K562 (cell line): ENCODE data around the gene TRIM33. TPM values are rescaled to one million over a fixed set of nuclear protein-coding genes. Genes with fewer than 3 reads are reported as not detected.
A peak's percentile ranks its signal among the peaks of the same experiment; 100 is the strongest.

Source experiments
- ATAC-seq: fragments of 200-7000 bp; cut with Tn5 transposase; 3 replicates; pipeline ENCODE4 v1.9.1; 2020; ENCODE audit warnings: moderate library complexity
- BruUV-seq: library from RNA; stranded (reverse); fragments of 400-500 nt; replicated peaks from 2 replicates; lab custom pipeline; 2021; lab: Mats Ljungman, UMichigan
- CTCF ChIA-PET: fragments of 300-600 bp; formaldehyde crosslinking; extraction: SDS; loops from one replicate; lab custom pipeline; 2021; ENCODE audit warnings: low intra/inter-chr PET ratio; lab: Yijun Ruan, JAX
- POLR2A ChIA-PET: fragments of 300-600, 350-650 bp; sonication (Branson Sonifier 250); formaldehyde crosslinking; extraction: SDS; loops from one replicate; lab custom pipeline; 2021; ENCODE audit warnings: antibody characterized with exemption, inconsistent platforms; lab: Yijun Ruan, JAX
- DNase-seq, 4 experiments: peaks; one replicate each; pipeline versions ENCODE4 v3.0.0 to v3.0.0-alpha.2; 2011 to 2018; ENCODE audit warnings: low spot score in 3 of 4, mixed read lengths in 3 of 4; ENCODE audit errors: extremely low read depth in 1 of 4
- FAIRE-seq: peaks from 2 replicates; lab custom pipeline; 2011; peaks lifted over from hg19 to GRCh38; lab: Jason Lieb, UNC
- H2AFZ ChIP-seq: 2 replicates; pipeline ENCODE4 v1.6.0; 2011; ENCODE audit warnings: low read depth, low read length, control low read depth, inconsistent platforms
- H3K27ac ChIP-seq: fragments of 200-600 bp; 3 replicates; pipeline ENCODE4 v1.8.0; 2011; ENCODE audit warnings: low read depth, mild to moderate bottlenecking, control low read depth, inconsistent platforms, low read length, moderate library complexity, mixed read lengths; ENCODE audit errors: extremely low read depth
- H3K27me3 ChIP-seq, 2 experiments: fragments of 300-600 bp in 1 of 2; 2 replicates in 1 of 2; 3 replicates in 1 of 2; pipeline versions ENCODE4 v1.6.0 to v1.8.0; 2011; ENCODE audit warnings: inconsistent platforms in 2 of 2, low read length in 2 of 2, mild to moderate bottlenecking in 1 of 2, mixed read lengths in 1 of 2, moderate library complexity in 1 of 2; ENCODE audit not compliant: control insufficient read depth in 2 of 2, insufficient read depth in 2 of 2
- H3K36me3 ChIP-seq: fragments of 300-600 bp; 3 replicates; pipeline ENCODE4 v1.8.0; 2011; ENCODE audit warnings: mild to moderate bottlenecking, low read length, inconsistent platforms; ENCODE audit not compliant: control insufficient read depth, insufficient read depth
- H3K4me1 ChIP-seq, 2 experiments: fragments of 200-600 bp in 1 of 2; replicated peaks in 1 of 2; 2 replicates in 1 of 2; 3 replicates in 1 of 2; pipeline versions ENCODE4 v1.5.1 to v1.8.0; 2011; ENCODE audit warnings: inconsistent platforms in 2 of 2, low read length in 2 of 2, mild to moderate bottlenecking in 1 of 2, mixed read lengths in 1 of 2, moderate library complexity in 1 of 2; ENCODE audit not compliant: control insufficient read depth in 2 of 2, insufficient read depth in 2 of 2
- H3K4me2 ChIP-seq: 2 replicates; pipeline ENCODE4 v1.6.1; 2011; ENCODE audit warnings: low read length, control low read depth, inconsistent platforms, mixed read lengths; ENCODE audit not compliant: insufficient read depth
- H3K4me3 ChIP-seq: fragments of 200-600 bp; sonication (generic), shearing (Covaris generic); 2 replicates; pipeline ENCODE4 v1.5.1; 2016; ENCODE audit warnings: control low read depth, inconsistent platforms
- H3K79me2 ChIP-seq: fragments of 200-600 bp; 3 replicates; pipeline ENCODE4 v1.8.0; 2011; ENCODE audit warnings: low read length, inconsistent platforms; ENCODE audit not compliant: control insufficient read depth, insufficient read depth
- H3K9ac ChIP-seq, 2 experiments: 2 replicates each; pipeline versions ENCODE4 v1.6.0 to v1.6.1; 2011; ENCODE audit warnings: low read depth in 2 of 2, low read length in 2 of 2, control low read depth in 1 of 2, inconsistent platforms in 1 of 2, mild to moderate bottlenecking in 1 of 2, mixed read lengths in 1 of 2; ENCODE audit not compliant: insufficient read depth in 1 of 2
- H3K9me1 ChIP-seq: one replicate; pipeline ENCODE4 v1.6.0; 2011; ENCODE audit warnings: inconsistent platforms, mild to moderate bottlenecking, low read length, moderate library complexity; ENCODE audit not compliant: control insufficient read depth, insufficient read depth
- H3K9me3 ChIP-seq: replicated peaks from 2 replicates; pipeline ENCODE4 v1.5.1; 2011; ENCODE audit warnings: low read depth, low read length, inconsistent platforms; ENCODE audit not compliant: control insufficient read depth, insufficient read depth
- H4K20me1 ChIP-seq: replicated peaks from 2 replicates; pipeline ENCODE4 v1.6.1; 2011; ENCODE audit warnings: low read length, inconsistent platforms, mixed read lengths; ENCODE audit not compliant: control insufficient read depth, insufficient read depth
- BRF2 ChIP-seq: IDR thresholded peaks from 3 replicates; pipeline ENCODE4 v1.6.1; 2011; ENCODE audit warnings: borderline replicate concordance, mild to moderate bottlenecking; ENCODE audit not compliant: insufficient read length, insufficient read depth
- CBFA2T2 ChIP-seq: fragments of 450-650 bp; conservative IDR thresholded peaks from 2 replicates; pipeline ENCODE4 v1.6.1; 2017; ENCODE audit warnings: mild to moderate bottlenecking
- CBX3 ChIP-seq, 2 experiments: IDR thresholded peaks; 1 replicate in 1 of 2; 2 replicates in 1 of 2; pipeline ENCODE4 v1.6.1; 2012; ENCODE audit warnings: inconsistent platforms in 2 of 2, low read length in 2 of 2, borderline replicate concordance in 1 of 2, control low read depth in 1 of 2
- KLF1 ChIP-seq: fragments of 450-650 bp; IDR thresholded peaks from 2 replicates; pipeline ENCODE4 v1.6.1; 2016; ENCODE audit warnings: missing genetic modification characterization, missing compliant biosample characterization
- NR3C1 ChIP-seq: sonication (generic); formaldehyde crosslinking; IDR thresholded peaks from 2 replicates; pipeline ENCODE4 v1.8.1; 2022; ENCODE audit warnings: missing genetic modification reagents
- POU5F1 ChIP-seq: fragments of 150-350 bp; IDR thresholded peaks from 2 replicates; pipeline ENCODE4 v1.6.1; 2014; ENCODE audit warnings: borderline replicate concordance, low read length, low read depth, mild to moderate bottlenecking; ENCODE audit not compliant: partially characterized antibody
- PRDM10 ChIP-seq: fragments of 450-650 bp; IDR thresholded peaks from 2 replicates; pipeline ENCODE4 v1.6.1; 2018; ENCODE audit not compliant: partially characterized antibody
- TAF1 ChIP-seq: IDR thresholded peaks from 2 replicates; pipeline ENCODE4 v1.6.1; 2011; ENCODE audit warnings: mild to moderate bottlenecking, low read length, moderate library complexity; ENCODE audit not compliant: insufficient read depth, control insufficient read depth, severe bottlenecking; ENCODE audit errors: extremely low read depth
- TCF3 ChIP-seq: sonication (generic); formaldehyde crosslinking; IDR thresholded peaks from 2 replicates; pipeline ENCODE4 v1.4.0; 2020; ENCODE audit warnings: mild to moderate bottlenecking, missing genetic modification reagents
- ZEB2 ChIP-seq: fragments of 450-650 bp; IDR thresholded peaks from 2 replicates; pipeline ENCODE4 v1.6.1; 2016
- ZNF143 ChIP-seq: sonication (generic); formaldehyde crosslinking; IDR thresholded peaks from 2 replicates; pipeline ENCODE4 v1.9.0; 2022; ENCODE audit warnings: mild to moderate bottlenecking, missing genetic modification reagents
- ZNF785 ChIP-seq: fragments of 250-450 bp; sonication (Bioruptor Pico); IDR thresholded peaks from 2 replicates; pipeline ENCODE4 v1.4.0; 2020; ENCODE audit warnings: mild to moderate bottlenecking
- ZNF79 ChIP-seq: fragments of 250-450 bp; sonication (Bioruptor Pico); IDR thresholded peaks from 2 replicates; pipeline ENCODE4 v1.4.0; 2020; ENCODE audit warnings: low read depth, mild to moderate bottlenecking, moderate library complexity
- WGBS: fragments of 100-300 bp; shearing (Covaris generic); methylation state at CpG from one replicate; pipeline ENCODE4 v1.1.6; 2016; ENCODE audit warnings: low coverage, mixed read lengths; ENCODE audit not compliant: insufficient coverage; ENCODE audit errors: missing lambda C conversion rate; 5-methylcytosine and 5-hydroxymethylcytosine counted together
- in situ Hi-C: fragments of 300-500 bp; cut with MboI; formaldehyde crosslinking; loops from 4 replicates; pipeline ENCODE4 v1.15.0; 2018; ENCODE audit warnings: inconsistent platforms, mixed read lengths
- intact Hi-C: fragments of 100-400 bp; cut with micrococcal nuclease; formaldehyde crosslinking; loops from 2 replicates; pipeline ENCODE4 v1.14.2; 2022
- polyA plus RNA-seq, 8 experiments: library from polyadenylated mRNA; depleted of rRNA in 4 of 8; stranded (reverse) in 5 of 8; unstranded in 3 of 8; fragments of >200 nt; fragmentation: Nextera tagmentation in 2 of 8; fragmentation: Illumina TruSeq in 1 of 8; extraction: Ambion mirVana in 2 of 8; extraction: Trizol in 1 of 8; gene quantifications; 2 replicates each; pipeline versions ENCODE4 v1.2.1 to v1.2.3, GENCODE V29; 2011 to 2014; ENCODE audit warnings: inconsistent platforms in 1 of 8, missing spikeins in 1 of 8
- total RNA-seq, 7 experiments: library from RNA; depleted of rRNA in 6 of 7; stranded (reverse); fragments of >200 nt in 6 of 7; fragmentation: Illumina TruSeq in 2 of 7; extraction: Trizol in 2 of 7; gene quantifications; 2 replicates each; pipeline versions ENCODE4 v1.2.1 to v1.2.3, GENCODE V29; 2011 to 2021; ENCODE audit warnings: low replicate concordance in 1 of 7

Gene TRIM33
- total and polyA plus RNA-seq, 9 of the 15 experiments (the other 6 are each of a cell fraction or from before 2014, with no cell fraction given): 9.3 to 58.4 (median 40.2) TPM

- 43% methylated on average over 3 of the region's 3 CpGs for WGBS
- intact Hi-C loops: loop anchor here (5.0 kb wide), 1 partner anchor 125 kb away; no protein-coding TSS in a partner anchor
- Histone ChIP-seq H3K9me1 (no peaks in the 10 kb centered on the region), H2AFZ (no peak overlapping the region), H3K36me3 (peaks cover 34% of the 10 kb centered on the region), H3K9ac (peak overlapping the region in 1 of 2 experiments; percentile 12; a peak in 1 of 4 replicates), H3K4me1 (peaks cover 33 to 53% of the 10 kb centered on the region in 2 experiments), H3K27ac (no peak overlapping the region), H3K4me2 (peak overlapping the region; percentile 28; the same call in 1 of the 2 replicates), H3K9me3 (no peaks in the 10 kb centered on the region), H3K79me2 (peaks cover 97% of the 10 kb centered on the region), H3K27me3 (no peaks in the 10 kb centered on the region), H3K4me3 (no peak overlapping the region), H4K20me1 (peaks cover 36% of the 10 kb centered on the region)
- BruUV-seq: no TSS peak
- FAIRE-seq (no peak), DNase-seq (no peak), ATAC-seq (no peak)
- in situ Hi-C loops: no loop called here
- ChIA-PET CTCF (no interaction called here), POLR2A (interaction anchor here (0.7 to 1.9 kb wide), 6 partner anchors 13 to 525 kb away, joined by 3 to 5 read pairs (median 4); no protein-coding TSS in a partner anchor)
- TF ChIP-seq ZNF79 (CRISPR knock-in tag) (no peak), KLF1 (no peak), CBFA2T2 (no peak), NR3C1 (no peak), POU5F1 (no peak), TCF3 (CRISPR knock-in tag) (no peak), ZEB2 (no peak), PRDM10 (no peak), BRF2 (no peak), TAF1 (no peak), ZNF785 (no peak), CBX3 (IDR thresholded peaks at IDR 0.05; ENCODE audit: borderline replicate concordance in 1 of 2, low read length in 2 of 2) (no peak), ZNF143 (CRISPR knock-in tag) (no peak)
Observed at GRCh38 chr1:114507513-114507912, 3.5 kb downstream of the TRIM33 start.
